Measurements from ENCODE around the gene NTM.

DNA sequence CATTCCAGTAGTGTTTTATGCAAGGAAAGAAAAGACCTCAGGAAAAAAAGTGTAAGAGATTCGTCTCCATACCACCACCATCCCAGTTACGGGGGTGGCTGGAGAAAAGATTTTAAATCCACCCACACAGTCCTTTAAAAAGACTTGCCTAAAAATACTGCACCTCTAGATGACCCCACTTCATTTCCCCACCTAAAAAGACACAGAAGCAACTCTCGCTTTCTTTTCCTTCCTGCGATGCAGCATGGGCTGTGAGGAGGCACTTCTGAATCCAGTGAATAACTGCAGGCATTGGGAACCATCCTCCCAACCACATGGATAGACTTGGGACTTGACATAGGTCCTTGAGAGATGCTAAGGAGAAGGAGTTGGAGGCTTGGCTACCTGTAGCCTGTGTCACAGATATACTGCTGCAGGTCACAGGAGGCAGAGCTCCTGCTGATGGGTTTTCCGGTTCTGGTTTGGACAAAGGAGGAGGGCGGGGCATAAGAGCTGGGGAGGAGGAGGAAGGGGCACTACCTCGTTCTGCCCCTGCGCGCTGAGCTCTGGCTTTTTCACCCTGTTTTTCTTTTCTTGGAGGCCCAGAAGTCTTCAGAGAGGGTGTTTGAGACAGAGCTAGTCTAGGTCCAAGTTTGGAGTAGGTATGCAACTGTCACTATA is 285.9 kb downstream of the NTM start:
- TF ChIP-seq, protein P1, sequence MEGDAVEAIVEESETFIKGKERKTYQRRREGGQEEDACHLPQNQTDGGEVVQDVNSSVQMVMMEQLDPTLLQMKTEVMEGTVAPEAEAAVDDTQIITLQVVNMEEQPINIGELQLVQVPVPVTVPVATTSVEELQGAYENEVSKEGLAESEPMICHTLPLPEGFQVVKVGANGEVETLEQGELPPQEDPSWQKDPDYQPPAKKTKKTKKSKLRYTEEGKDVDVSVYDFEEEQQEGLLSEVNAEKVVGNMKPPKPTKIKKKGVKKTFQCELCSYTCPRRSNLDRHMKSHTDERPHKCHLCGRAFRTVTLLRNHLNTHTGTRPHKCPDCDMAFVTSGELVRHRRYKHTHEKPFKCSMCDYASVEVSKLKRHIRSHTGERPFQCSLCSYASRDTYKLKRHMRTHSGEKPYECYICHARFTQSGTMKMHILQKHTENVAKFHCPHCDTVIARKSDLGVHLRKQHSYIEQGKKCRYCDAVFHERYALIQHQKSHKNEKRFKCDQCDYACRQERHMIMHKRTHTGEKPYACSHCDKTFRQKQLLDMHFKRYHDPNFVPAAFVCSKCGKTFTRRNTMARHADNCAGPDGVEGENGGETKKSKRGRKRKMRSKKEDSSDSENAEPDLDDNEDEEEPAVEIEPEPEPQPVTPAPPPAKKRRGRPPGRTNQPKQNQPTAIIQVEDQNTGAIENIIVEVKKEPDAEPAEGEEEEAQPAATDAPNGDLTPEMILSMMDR (IDR thresholded peaks at IDR 0.05), result no peak
- TF ChIP-seq POLR2AphosphoS5 (IDR thresholded peaks at IDR 0.05), result no peak

Data from transverse colon (tissue), 4 donors.